Measurements from ENCODE around the gene SEPTIN11.

The SEPTIN11 gene

GRCh38 chr4:76982638-76983584 is 33.4 kb downstream of the SEPTIN11 start:
- no peaks in the 10 kb centered on the region for H3K9me2 ChIP-seq (ENCODE audit: low read depth, low read length)
- no peaks in the 10 kb centered on the region for H3F3A ChIP-seq (ENCODE audit: insufficient read depth, low read length)
- H3K4me1 ChIP-seq (ENCODE audit: insufficient read depth, low read length, severe bottlenecking): no peaks in the 10 kb centered on the region
- no peak for TF ChIP-seq EZH2 (IDR thresholded peaks at IDR 0.05; ENCODE audit: borderline replicate concordance, low read length)
- TF ChIP-seq, protein P1, sequence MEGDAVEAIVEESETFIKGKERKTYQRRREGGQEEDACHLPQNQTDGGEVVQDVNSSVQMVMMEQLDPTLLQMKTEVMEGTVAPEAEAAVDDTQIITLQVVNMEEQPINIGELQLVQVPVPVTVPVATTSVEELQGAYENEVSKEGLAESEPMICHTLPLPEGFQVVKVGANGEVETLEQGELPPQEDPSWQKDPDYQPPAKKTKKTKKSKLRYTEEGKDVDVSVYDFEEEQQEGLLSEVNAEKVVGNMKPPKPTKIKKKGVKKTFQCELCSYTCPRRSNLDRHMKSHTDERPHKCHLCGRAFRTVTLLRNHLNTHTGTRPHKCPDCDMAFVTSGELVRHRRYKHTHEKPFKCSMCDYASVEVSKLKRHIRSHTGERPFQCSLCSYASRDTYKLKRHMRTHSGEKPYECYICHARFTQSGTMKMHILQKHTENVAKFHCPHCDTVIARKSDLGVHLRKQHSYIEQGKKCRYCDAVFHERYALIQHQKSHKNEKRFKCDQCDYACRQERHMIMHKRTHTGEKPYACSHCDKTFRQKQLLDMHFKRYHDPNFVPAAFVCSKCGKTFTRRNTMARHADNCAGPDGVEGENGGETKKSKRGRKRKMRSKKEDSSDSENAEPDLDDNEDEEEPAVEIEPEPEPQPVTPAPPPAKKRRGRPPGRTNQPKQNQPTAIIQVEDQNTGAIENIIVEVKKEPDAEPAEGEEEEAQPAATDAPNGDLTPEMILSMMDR (IDR thresholded peaks at IDR 0.05; ENCODE audit: low read length): no peak
- no peaks in the 10 kb centered on the region for H3K27me3 ChIP-seq (ENCODE audit: insufficient read depth, low read length)
- no peak overlapping the region for H3K4me2 ChIP-seq (ENCODE audit: low read length)
- no peak overlapping the region for H3K4me3 ChIP-seq (ENCODE audit: low read depth, low read length, poor library complexity, severe bottlenecking)
- H2AFZ ChIP-seq (ENCODE audit: low read length): no peak overlapping the region
- H3K79me2 ChIP-seq (ENCODE audit: insufficient read depth, low read length): no peaks in the 10 kb centered on the region
- H4K20me1 ChIP-seq (ENCODE audit: insufficient read depth, low read length): no peaks in the 10 kb centered on the region
- H3K9me3 ChIP-seq (ENCODE audit: low read length): no peaks in the 10 kb centered on the region
- H3K36me3 ChIP-seq (ENCODE audit: insufficient read depth, low read length): no peaks in the 10 kb centered on the region
- H3K27ac ChIP-seq (ENCODE audit: low read depth, low read length, poor library complexity, severe bottlenecking): no peak overlapping the region
- H3K9ac ChIP-seq (ENCODE audit: low read length): no peak overlapping the region

DNA sequence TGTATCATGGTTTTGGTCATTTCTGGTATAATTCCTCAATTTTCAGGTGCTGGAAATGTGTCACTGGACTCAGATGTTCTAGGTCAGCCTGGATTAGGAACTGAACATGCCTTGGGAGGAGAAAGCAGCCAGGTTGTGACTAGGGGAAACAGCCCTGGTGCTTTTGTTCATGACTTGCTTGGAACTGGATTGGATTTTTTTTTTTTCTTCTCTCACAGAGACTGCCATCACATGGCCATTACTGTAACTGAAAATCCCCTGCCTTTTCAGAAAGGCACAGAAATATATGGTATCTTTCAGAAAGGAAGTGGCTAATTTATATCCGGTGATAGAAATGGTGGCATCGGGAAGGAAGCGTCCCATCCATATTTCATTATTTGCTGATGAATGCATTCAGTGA is 34.6 kb downstream of the SEPTIN11 start:
- TF ChIP-seq, protein P1 (IDR thresholded peaks at IDR 0.05; ENCODE audit: low read length): peak; percentile 34; the same call in 1 of the 2 replicates
- no peak for TF ChIP-seq EZH2 (IDR thresholded peaks at IDR 0.05; ENCODE audit: borderline replicate concordance, low read length)
- no peaks in the 10 kb centered on the region for H3K36me3 ChIP-seq (ENCODE audit: insufficient read depth, low read length)
- H3K79me2 ChIP-seq (ENCODE audit: insufficient read depth, low read length): no peaks in the 10 kb centered on the region
- no peaks in the 10 kb centered on the region for H4K20me1 ChIP-seq (ENCODE audit: insufficient read depth, low read length)
- H3K4me3 ChIP-seq (ENCODE audit: low read depth, low read length, poor library complexity, severe bottlenecking): no peak overlapping the region
- no peaks in the 10 kb centered on the region for H3K27me3 ChIP-seq (ENCODE audit: insufficient read depth, low read length)
- H3K9ac ChIP-seq (ENCODE audit: low read length): no peak overlapping the region
- no peaks in the 10 kb centered on the region for H3F3A ChIP-seq (ENCODE audit: insufficient read depth, low read length)
- no peak overlapping the region for H3K27ac ChIP-seq (ENCODE audit: low read depth, low read length, poor library complexity, severe bottlenecking)
- H3K9me3 ChIP-seq (ENCODE audit: low read length): no peaks in the 10 kb centered on the region
- H2AFZ ChIP-seq (ENCODE audit: low read length): no peak overlapping the region
- no peak overlapping the region for H3K4me2 ChIP-seq (ENCODE audit: low read length)
- H3K9me2 ChIP-seq (ENCODE audit: low read depth, low read length): no peaks in the 10 kb centered on the region
- no peaks in the 10 kb centered on the region for H3K4me1 ChIP-seq (ENCODE audit: insufficient read depth, low read length, severe bottlenecking)

GRCh38 chr4:76984788-76985211 is 35.2 kb downstream of the SEPTIN11 start:
- H3K27ac ChIP-seq (ENCODE audit: low read depth, low read length, poor library complexity, severe bottlenecking): no peak overlapping the region
- H3K9me3 ChIP-seq (ENCODE audit: low read length): no peaks in the 10 kb centered on the region
- no peak overlapping the region for H2AFZ ChIP-seq (ENCODE audit: low read length)
- H3K27me3 ChIP-seq (ENCODE audit: insufficient read depth, low read length): no peaks in the 10 kb centered on the region
- no peak overlapping the region for H3K4me3 ChIP-seq (ENCODE audit: low read depth, low read length, poor library complexity, severe bottlenecking)
- no peak for TF ChIP-seq EZH2 (IDR thresholded peaks at IDR 0.05; ENCODE audit: borderline replicate concordance, low read length)
- TF ChIP-seq, protein P1 (IDR thresholded peaks at IDR 0.05; ENCODE audit: low read length): no peak
- H3K36me3 ChIP-seq (ENCODE audit: insufficient read depth, low read length): no peaks in the 10 kb centered on the region
- no peaks in the 10 kb centered on the region for H3K79me2 ChIP-seq (ENCODE audit: insufficient read depth, low read length)
- no peaks in the 10 kb centered on the region for H4K20me1 ChIP-seq (ENCODE audit: insufficient read depth, low read length)
- H3K4me1 ChIP-seq (ENCODE audit: insufficient read depth, low read length, severe bottlenecking): no peaks in the 10 kb centered on the region
- H3F3A ChIP-seq (ENCODE audit: insufficient read depth, low read length): no peaks in the 10 kb centered on the region
- H3K4me2 ChIP-seq (ENCODE audit: low read length): no peak overlapping the region
- no peak overlapping the region for H3K9ac ChIP-seq (ENCODE audit: low read length)
- H3K9me2 ChIP-seq (ENCODE audit: low read depth, low read length): no peaks in the 10 kb centered on the region

All from OCI-LY1 (cell line).